ENCODE measurements around the gene VARS2. TPM values are rescaled to one million over a fixed set of nuclear protein-coding genes. Genes with fewer than 3 reads are reported as not detected.
"Not testable (repeated sequence)": the region's sequence is repeated elsewhere in the genome, so short reads cannot be mapped to it uniquely, and the experiment has no call there.

Gene VARS2
- total RNA-seq, 1 experiment from 2014 or later, result 60.3 TPM

DNA sequence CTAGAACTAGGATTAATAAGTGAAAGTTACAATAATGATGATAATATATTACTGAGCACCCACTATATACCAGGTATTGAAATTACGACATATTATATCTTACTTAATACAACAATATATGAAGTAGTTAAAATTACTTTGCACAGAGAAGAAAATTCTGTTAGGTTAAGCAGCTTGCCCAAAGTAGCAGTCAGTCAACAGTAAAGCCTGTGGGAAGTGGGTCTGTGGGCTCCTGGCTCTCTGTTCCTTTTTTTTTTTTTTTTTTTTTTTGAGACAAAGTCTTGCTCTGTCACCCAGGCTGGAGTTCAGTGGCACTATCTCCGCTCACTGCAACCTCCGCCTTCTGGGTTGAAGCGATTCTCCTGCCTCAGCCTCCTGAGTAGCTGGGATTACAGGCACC, 10.8 kb upstream of the VARS2 start:
- no peak overlapping the region for H3K4me3 ChIP-seq
- no peaks in the 10 kb centered on the region for H3K4me1 ChIP-seq (replicated peaks; ENCODE audit: insufficient read depth)
- BruUV-seq (replicated peaks), result no TSS peak
- H2AFZ ChIP-seq, result no peak overlapping the region
- peaks cover 50% of the 10 kb centered on the region for H3F3A ChIP-seq (ENCODE audit: insufficient read depth, low read depth)
- H3K27ac ChIP-seq, result no peak overlapping the region
- CTCF ChIA-PET, result interaction anchor here (0.7 kb wide), 1 partner anchor 74 kb away, joined by 6 read pairs; no protein-coding TSS in a partner anchor
- no peak overlapping the region for H3K4me2 ChIP-seq
- H3K9me3 ChIP-seq (ENCODE audit: insufficient read depth, low read depth), result no peaks in the 10 kb centered on the region
- no peaks in the 10 kb centered on the region for H3K9me2 ChIP-seq (ENCODE audit: insufficient read depth)
- POLR2A ChIA-PET (ENCODE audit: unreplicated experiment), result no interaction called here
- no peak for TF ChIP-seq EZH2 (IDR thresholded peaks at IDR 0.05; ENCODE audit: low read depth)
- TF ChIP-seq, protein P1, sequence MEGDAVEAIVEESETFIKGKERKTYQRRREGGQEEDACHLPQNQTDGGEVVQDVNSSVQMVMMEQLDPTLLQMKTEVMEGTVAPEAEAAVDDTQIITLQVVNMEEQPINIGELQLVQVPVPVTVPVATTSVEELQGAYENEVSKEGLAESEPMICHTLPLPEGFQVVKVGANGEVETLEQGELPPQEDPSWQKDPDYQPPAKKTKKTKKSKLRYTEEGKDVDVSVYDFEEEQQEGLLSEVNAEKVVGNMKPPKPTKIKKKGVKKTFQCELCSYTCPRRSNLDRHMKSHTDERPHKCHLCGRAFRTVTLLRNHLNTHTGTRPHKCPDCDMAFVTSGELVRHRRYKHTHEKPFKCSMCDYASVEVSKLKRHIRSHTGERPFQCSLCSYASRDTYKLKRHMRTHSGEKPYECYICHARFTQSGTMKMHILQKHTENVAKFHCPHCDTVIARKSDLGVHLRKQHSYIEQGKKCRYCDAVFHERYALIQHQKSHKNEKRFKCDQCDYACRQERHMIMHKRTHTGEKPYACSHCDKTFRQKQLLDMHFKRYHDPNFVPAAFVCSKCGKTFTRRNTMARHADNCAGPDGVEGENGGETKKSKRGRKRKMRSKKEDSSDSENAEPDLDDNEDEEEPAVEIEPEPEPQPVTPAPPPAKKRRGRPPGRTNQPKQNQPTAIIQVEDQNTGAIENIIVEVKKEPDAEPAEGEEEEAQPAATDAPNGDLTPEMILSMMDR (conservative IDR thresholded peaks at IDR 0.05), result no peak
- H3K79me2 ChIP-seq (ENCODE audit: low read depth), result no peaks in the 10 kb centered on the region
- DNase-seq, result no peak
- H3K36me3 ChIP-seq (ENCODE audit: low read depth), result no peaks in the 10 kb centered on the region
- no peaks in the 10 kb centered on the region; the same call in 1 of the 2 replicates for H4K20me1 ChIP-seq (ENCODE audit: insufficient read depth)
- intact Hi-C loops (cut with micrococcal nuclease; ENCODE audit: unreplicated experiment), result no loop called here
- no peaks in the 10 kb centered on the region for H3K27me3 ChIP-seq (ENCODE audit: insufficient read depth, low read depth)

DNA sequence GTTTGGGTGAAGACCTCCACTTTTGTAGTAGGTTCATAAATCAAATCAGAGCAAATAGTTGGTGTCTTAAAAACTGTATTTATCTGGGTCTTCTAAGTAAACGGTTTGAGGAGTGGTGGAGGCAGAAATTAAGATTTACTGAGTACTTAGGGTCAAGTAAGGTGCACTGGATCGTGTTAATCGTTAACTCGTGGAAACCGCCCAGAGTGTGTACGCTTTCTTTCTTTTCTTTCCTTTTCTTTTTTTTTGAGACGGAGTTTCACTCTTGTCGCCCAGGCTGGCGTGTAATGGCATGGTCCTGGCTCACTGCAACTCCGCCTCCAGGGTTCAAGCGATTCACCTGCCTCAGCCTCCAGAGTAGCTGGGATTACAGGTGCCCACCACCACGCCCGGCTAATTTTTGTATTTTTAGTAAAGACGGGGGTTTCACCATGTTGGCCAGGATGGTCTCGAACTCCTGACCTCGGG, 6.7 kb upstream of the VARS2 start:
- Histone ChIP-seq H3F3A (ENCODE audit: insufficient read depth, low read depth) (peaks cover 29% of the 10 kb centered on the region), H3K4me3 (peak overlapping the region; percentile 34; the same call in 1 of the 2 replicates), H2AFZ (peak overlapping the region; percentile 23), H3K27ac (peak overlapping the region; percentile 43), H3K4me2 (peak overlapping the region; percentile 60)
- H3K79me2 ChIP-seq (ENCODE audit: low read depth); DNase-seq; H3K4me1 ChIP-seq (replicated peaks; ENCODE audit: insufficient read depth); H3K36me3 ChIP-seq (ENCODE audit: low read depth); H3K27me3 ChIP-seq (ENCODE audit: insufficient read depth, low read depth); intact Hi-C loops (cut with micrococcal nuclease; ENCODE audit: unreplicated experiment); H4K20me1 ChIP-seq (ENCODE audit: insufficient read depth); H3K9me2 ChIP-seq (ENCODE audit: insufficient read depth); H3K9me3 ChIP-seq (ENCODE audit: insufficient read depth, low read depth); BruUV-seq (replicated peaks): not testable (repeated sequence)
- ChIA-PET POLR2A (ENCODE audit: unreplicated experiment) (interaction anchor here (0.5 to 0.8 kb wide), 6 partner anchors 24 to 414 kb away, joined by 3 to 10 read pairs (median 4); partner anchors contain the start of gene IER3), CTCF (interaction anchor here (0.9 to 1.6 kb wide), 4 partner anchors 13 to 173 kb away, joined by 3 to 6 read pairs (median 5); no protein-coding TSS in a partner anchor)

DNA sequence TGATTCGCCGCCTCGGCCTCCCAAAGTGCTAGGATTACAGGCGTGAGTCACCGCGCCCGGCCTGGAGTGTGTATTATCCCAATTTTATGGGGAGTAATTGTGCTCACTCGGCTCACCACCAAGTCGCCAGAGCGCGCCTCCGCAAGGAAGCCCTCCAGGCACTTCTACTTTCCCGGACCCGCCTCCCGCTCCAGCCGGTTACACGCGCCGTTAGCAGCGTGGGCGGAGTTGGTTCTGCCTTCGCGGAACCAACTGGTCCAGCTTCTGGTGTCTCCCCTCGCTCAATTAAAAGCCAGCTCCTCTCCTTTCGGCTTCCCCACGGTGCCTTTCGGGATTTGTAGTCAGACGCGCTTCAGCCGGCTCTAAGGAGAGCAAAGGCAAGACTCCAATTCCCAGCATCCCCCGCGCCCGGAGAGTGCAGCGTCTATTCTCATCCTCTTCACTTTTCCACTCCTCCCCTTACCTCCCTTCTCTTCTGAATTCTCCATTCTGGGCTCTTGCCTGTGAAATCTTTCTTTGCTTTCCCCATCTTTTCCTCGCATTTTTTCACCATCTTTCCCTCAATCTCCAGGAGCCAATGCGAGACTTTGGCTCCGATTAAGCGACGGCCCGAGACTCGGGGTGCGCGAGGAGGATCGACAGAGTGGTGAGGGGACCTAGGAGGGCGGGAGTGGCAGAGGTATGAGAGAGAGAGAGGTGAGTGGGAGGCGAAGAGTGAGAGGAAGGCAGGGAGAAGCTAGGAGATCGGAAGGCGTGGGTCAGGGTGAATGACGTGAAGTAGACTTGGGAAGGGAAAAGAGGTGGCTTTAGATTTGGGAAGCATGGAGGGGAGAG, 6.1 kb upstream of the VARS2 start, which contains the start of gene GTF2H4:
TSS of gene GTF2H4 (plus strand) at position 450 of the 834 bp plus-strand sequence.
- TF ChIP-seq, protein P1 (conservative IDR thresholded peaks at IDR 0.05), result no peak
- TF ChIP-seq EZH2 (IDR thresholded peaks at IDR 0.05; ENCODE audit: low read depth), result no peak
- ChIA-PET CTCF (interaction anchor here (0.6 to 1.6 kb wide), 6 partner anchors 14 to 172 kb away, joined by 3 to 7 read pairs (median 6); no protein-coding TSS in a partner anchor), POLR2A (ENCODE audit: unreplicated experiment) (interaction anchor here (0.5 to 0.8 kb wide), 8 partner anchors 25 to 414 kb away, joined by 3 to 10 read pairs (median 4); partner anchors contain the start of gene IER3)
- H4K20me1 ChIP-seq (ENCODE audit: insufficient read depth), result no peaks in the 10 kb centered on the region
- peaks cover 9% of the 10 kb centered on the region for H3K79me2 ChIP-seq (ENCODE audit: low read depth)
- no peaks in the 10 kb centered on the region for H3K27me3 ChIP-seq (ENCODE audit: insufficient read depth, low read depth)
- H3K4me3 ChIP-seq, result peak within 1 kb of the TSS; percentile 100
- H3K9me3 ChIP-seq (ENCODE audit: insufficient read depth, low read depth), result no peaks in the 10 kb centered on the region
- 0 out of 2 replicates have a peak, but pooled peaks cover 3% of the 10 kb centered on the region for H3K36me3 ChIP-seq (ENCODE audit: low read depth)
- intact Hi-C loops (cut with micrococcal nuclease; ENCODE audit: unreplicated experiment), result no loop called here
- H3K27ac ChIP-seq, result peak within 1 kb of the TSS; percentile 43
- H3K4me2 ChIP-seq, result peak within 1 kb of the TSS; percentile 99
- H3F3A ChIP-seq (ENCODE audit: insufficient read depth, low read depth), result peaks cover 32% of the 10 kb centered on the region
- DNase-seq, result peak; percentile 97 to 98
- H3K9me2 ChIP-seq (ENCODE audit: insufficient read depth), result no peaks in the 10 kb centered on the region
- peak within 1 kb of the TSS; percentile 100 for H2AFZ ChIP-seq
- no TSS peak for BruUV-seq (replicated peaks)
- peaks cover 7% of the 10 kb centered on the region for H3K4me1 ChIP-seq (replicated peaks; ENCODE audit: insufficient read depth)

All from PC-9 (cell line).